ENCODE measurements around the gene GAB2. TPM values are rescaled to one million over a fixed set of nuclear protein-coding genes. Genes with fewer than 3 reads are reported as not detected.

GAB2 gene
- total and polyA plus RNA-seq, 10 of the 15 experiments (the other 5 are each of a cell fraction or from before 2014, with no cell fraction given) = 0.69 to 12.6 (median 3.8) TPM

DNA sequence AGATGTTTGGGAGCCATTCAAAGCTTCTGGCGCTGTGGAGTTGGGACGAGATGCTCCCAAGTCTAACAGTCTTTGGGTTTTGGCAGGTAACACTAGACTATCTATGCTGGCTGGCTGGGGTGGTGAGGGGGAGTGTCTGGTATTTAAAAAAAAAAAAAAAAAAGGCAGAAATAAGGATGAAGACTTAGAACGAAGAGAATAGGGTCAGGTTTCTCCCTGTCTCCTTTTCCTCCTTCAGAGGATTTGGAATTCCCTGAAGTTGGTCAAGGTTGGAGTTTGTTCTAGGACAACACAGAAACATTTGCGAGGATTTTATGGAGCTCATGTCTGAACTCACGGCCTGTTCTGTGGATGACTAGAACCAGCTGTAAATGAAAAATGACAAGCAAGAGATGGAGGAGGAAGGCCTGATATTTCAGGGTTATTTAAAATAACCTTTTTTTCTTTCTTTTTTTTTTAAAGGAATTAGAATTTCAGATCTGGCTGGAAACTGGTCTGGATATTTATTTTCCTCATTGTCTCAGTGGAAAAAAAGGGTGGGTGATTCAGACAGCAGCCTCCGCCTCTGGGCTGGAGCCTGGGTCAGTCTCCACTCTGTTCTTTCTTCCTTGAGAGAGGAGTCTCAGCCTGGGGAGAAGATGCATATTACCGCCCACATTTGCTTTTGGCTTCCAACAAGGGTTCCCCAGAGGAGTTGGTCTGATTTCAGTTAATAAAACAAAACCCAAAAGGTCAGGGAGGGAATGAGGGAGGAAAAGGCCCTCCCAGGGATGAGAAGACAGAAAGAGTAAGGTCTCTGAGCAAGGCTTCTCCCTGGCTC lies 148.8 kb downstream of the GAB2 start (continued):
- TF ChIP-seq, protein P1, sequence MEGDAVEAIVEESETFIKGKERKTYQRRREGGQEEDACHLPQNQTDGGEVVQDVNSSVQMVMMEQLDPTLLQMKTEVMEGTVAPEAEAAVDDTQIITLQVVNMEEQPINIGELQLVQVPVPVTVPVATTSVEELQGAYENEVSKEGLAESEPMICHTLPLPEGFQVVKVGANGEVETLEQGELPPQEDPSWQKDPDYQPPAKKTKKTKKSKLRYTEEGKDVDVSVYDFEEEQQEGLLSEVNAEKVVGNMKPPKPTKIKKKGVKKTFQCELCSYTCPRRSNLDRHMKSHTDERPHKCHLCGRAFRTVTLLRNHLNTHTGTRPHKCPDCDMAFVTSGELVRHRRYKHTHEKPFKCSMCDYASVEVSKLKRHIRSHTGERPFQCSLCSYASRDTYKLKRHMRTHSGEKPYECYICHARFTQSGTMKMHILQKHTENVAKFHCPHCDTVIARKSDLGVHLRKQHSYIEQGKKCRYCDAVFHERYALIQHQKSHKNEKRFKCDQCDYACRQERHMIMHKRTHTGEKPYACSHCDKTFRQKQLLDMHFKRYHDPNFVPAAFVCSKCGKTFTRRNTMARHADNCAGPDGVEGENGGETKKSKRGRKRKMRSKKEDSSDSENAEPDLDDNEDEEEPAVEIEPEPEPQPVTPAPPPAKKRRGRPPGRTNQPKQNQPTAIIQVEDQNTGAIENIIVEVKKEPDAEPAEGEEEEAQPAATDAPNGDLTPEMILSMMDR (IDR thresholded peaks at IDR 0.05 in 2 of 3, conservative IDR thresholded peaks at IDR 0.05 in 1 of 3; ENCODE audit: control insufficient read depth in 2 of 3, extremely low read depth in 1 of 3, insufficient read depth in 1 of 3, low read depth in 3 of 3, low read length in 3 of 3) = no peak
- TF ChIP-seq ETV6 (conservative IDR thresholded peaks at IDR 0.05 in 1 of 2, IDR thresholded peaks at IDR 0.05 in 1 of 2; ENCODE audit: borderline replicate concordance in 1 of 2, low read depth in 1 of 2) (no peak), NFYA (IDR thresholded peaks at IDR 0.05; ENCODE audit: borderline replicate concordance, low read depth, low read length) (no peak), IKZF2 (IDR thresholded peaks at IDR 0.05) (no peak), NFXL1 (IDR thresholded peaks at IDR 0.05; ENCODE audit: borderline replicate concordance) (no peak)

DNA sequence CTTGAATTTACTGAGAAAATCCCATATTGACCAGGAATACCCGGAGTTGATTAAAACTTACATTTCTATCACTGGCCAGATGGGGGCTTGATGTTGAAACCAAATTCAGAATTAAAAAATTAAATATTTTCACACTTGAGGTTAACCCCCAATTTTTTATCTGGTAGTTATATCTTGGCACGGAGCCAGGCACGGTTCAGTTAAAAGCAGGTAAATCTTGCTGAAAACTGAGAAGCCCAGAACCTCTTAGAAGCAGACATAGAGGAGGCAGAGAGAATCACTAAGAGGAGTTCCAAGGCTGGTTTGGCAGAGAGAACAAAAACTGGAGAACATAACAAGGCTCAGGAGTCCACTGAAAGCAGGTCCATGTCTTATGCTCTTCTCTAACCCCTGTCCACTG lies 151.2 kb downstream of the GAB2 start:
- no peak overlapping the region for H3K4me3 ChIP-seq
- intact Hi-C loops (cut with micrococcal nuclease; ENCODE audit: unreplicated experiment) (no loop called here), in situ Hi-C loops (cut with MboI) (no loop called here)
- no peak overlapping the region for H3K9ac ChIP-seq (ENCODE audit: control insufficient read depth, insufficient read depth, low read length)
- no peak overlapping the region for H2AFZ ChIP-seq (ENCODE audit: control insufficient read depth, low read depth, low read length)
- ChIA-PET SMC1A (ENCODE audit: uncharacterized antibody, unreplicated experiment) (no interaction called here), RAD21 (ENCODE audit: unreplicated experiment) (no interaction called here), POLR2A (no interaction called here), CTCF (interaction anchor here (1.5 kb wide), 1 partner anchor 9 kb away, joined by 4 read pairs; no protein-coding TSS in a partner anchor)
- H3K27me3 ChIP-seq (replicated peaks in 1 of 2; ENCODE audit: control insufficient read depth in 2 of 2, insufficient read depth in 2 of 2, low read length in 1 of 2) = no peaks in the 10 kb centered on the region
- no peaks in the 10 kb centered on the region for H3K4me1 ChIP-seq (ENCODE audit: control insufficient read depth, insufficient read depth, low read length)
- H3K36me3 ChIP-seq (ENCODE audit: control insufficient read depth in 2 of 2, insufficient read depth in 2 of 2, low read length in 1 of 2) = no peaks in the 10 kb centered on the region
- H4K20me1 ChIP-seq (ENCODE audit: control insufficient read depth, insufficient read depth) = no peaks in the 10 kb centered on the region
- no peak for FAIRE-seq
- DNase-seq (ENCODE audit: low read depth, low spot score) = no peak
- TF ChIP-seq PML (IDR thresholded peaks at IDR 0.05; ENCODE audit: low read length) (no peak), CREB1 (IDR thresholded peaks at IDR 0.05; ENCODE audit: low read depth) (no peak), RB1 (IDR thresholded peaks at IDR 0.05; ENCODE audit: borderline replicate concordance) (no peak), YBX1 (IDR thresholded peaks at IDR 0.05) (no peak), FOXM1 (IDR thresholded peaks at IDR 0.05; ENCODE audit: low read depth, low read length) (no peak), HDAC6 (IDR thresholded peaks at IDR 0.05; ENCODE audit: unreplicated experiment) (no peak), RUNX3 (IDR thresholded peaks at IDR 0.05; ENCODE audit: low read length) (no peak)
- TF ChIP-seq, protein P2, sequence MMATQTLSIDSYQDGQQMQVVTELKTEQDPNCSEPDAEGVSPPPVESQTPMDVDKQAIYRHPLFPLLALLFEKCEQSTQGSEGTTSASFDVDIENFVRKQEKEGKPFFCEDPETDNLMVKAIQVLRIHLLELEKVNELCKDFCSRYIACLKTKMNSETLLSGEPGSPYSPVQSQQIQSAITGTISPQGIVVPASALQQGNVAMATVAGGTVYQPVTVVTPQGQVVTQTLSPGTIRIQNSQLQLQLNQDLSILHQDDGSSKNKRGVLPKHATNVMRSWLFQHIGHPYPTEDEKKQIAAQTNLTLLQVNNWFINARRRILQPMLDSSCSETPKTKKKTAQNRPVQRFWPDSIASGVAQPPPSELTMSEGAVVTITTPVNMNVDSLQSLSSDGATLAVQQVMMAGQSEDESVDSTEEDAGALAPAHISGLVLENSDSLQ (IDR thresholded peaks at IDR 0.05) = no peak
- TF ChIP-seq, protein P3, sequence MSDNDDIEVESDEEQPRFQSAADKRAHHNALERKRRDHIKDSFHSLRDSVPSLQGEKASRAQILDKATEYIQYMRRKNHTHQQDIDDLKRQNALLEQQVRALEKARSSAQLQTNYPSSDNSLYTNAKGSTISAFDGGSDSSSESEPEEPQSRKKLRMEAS (IDR thresholded peaks at IDR 0.05; ENCODE audit: low read depth, low read length) = no peak
- TF ChIP-seq, protein P4, sequence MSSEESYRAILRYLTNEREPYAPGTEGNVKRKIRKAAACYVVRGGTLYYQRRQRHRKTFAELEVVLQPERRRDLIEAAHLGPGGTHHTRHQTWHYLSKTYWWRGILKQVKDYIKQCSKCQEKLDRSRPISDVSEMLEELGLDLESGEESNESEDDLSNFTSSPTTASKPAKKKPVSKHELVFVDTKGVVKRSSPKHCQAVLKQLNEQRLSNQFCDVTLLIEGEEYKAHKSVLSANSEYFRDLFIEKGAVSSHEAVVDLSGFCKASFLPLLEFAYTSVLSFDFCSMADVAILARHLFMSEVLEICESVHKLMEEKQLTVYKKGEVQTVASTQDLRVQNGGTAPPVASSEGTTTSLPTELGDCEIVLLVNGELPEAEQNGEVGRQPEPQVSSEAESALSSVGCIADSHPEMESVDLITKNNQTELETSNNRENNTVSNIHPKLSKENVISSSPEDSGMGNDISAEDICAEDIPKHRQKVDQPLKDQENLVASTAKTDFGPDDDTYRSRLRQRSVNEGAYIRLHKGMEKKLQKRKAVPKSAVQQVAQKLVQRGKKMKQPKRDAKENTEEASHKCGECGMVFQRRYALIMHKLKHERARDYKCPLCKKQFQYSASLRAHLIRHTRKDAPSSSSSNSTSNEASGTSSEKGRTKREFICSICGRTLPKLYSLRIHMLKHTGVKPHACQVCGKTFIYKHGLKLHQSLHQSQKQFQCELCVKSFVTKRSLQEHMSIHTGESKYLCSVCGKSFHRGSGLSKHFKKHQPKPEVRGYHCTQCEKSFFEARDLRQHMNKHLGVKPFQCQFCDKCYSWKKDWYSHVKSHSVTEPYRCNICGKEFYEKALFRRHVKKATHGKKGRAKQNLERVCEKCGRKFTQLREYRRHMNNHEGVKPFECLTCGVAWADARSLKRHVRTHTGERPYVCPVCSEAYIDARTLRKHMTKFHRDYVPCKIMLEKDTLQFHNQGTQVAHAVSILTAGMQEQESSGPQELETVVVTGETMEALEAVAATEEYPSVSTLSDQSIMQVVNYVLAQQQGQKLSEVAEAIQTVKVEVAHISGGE (CRISPR knock-in tag; IDR thresholded peaks at IDR 0.05) = no peak
- WGBS (ENCODE audit: insufficient coverage, insufficient replicate concordance, low lambda C conversion rate, missing lambda C conversion rate) = 59% methylated on average over 3 of the region's 3 CpGs
- no TSS peak for BruUV-seq (replicated peaks)
- H3K79me2 ChIP-seq (ENCODE audit: control insufficient read depth, insufficient read depth, low read length) = no peaks in the 10 kb centered on the region
- no peak overlapping the region for H3K4me2 ChIP-seq (ENCODE audit: control insufficient read depth, insufficient read depth)
- ATAC-seq = no peak
- H3K27ac ChIP-seq (ENCODE audit: control insufficient read depth, insufficient read depth) = no peak overlapping the region
- no peaks in the 10 kb centered on the region for H3K9me3 ChIP-seq (replicated peaks; ENCODE audit: control insufficient read depth, insufficient read depth, low read length)
